ENCODE measurements around the gene SLC39A13.

The SLC39A13 gene

DNA sequence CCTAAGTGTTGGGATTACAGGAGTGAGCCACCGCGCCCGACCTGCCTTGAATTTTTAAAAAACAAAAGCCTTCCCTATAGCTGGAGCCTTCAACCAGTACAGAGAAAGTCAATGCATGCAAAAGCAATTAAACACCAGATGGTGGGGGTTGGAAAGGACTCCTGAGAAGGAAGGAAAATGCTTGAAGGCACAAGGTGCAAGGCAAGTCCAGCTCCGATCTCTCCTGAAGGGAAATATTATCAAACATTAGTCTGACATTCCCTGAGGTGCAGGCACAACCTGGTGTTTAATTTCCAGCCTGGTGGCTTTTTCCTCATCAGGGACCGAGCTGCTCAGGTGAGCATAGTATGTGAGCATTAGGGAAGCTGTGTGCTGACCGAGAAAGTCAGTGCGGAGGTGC lies 53.5 kb downstream of the SLC39A13 start:
- DNase-seq: no peak

- no peak for DNase-seq
These were observed 56.1 kb downstream of the SLC39A13 start for GRCh38 chr11:47464483-47464882.
